ENCODE measurements around the gene ZNF462. TPM values are rescaled to one million over a fixed set of nuclear protein-coding genes. Genes with fewer than 3 reads are reported as not detected.

The ZNF462 gene
- total RNA-seq, 4 donors from 2014 or later: 17.8 to 22.3 (median 21.4) TPM

DNA sequence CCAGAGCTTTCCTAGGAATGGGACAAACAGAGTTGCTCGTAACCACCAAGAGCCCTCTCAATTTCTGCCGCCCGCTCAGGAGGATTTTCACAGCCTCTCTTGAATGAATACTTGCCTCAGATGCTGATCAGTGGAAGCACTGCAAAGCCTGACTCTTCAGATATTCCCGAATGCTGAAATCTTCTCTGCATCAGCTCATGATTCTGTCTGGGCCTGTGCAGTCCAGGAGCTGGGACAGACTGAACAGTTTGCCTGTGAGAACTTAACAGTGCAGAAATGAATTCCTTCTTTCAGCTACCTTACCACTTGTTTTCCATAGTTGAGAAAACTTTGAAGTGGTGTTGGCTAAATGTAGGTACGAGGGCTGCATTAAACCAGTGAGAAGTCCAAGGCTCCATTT, 17.1 kb downstream of the ZNF462 start:
- no peak overlapping the region for H3K4me3 ChIP-seq
- H3K4me1 ChIP-seq: peaks cover 7 to 95% (median 36%) of the 10 kb centered on the region in 3 donors

DNA sequence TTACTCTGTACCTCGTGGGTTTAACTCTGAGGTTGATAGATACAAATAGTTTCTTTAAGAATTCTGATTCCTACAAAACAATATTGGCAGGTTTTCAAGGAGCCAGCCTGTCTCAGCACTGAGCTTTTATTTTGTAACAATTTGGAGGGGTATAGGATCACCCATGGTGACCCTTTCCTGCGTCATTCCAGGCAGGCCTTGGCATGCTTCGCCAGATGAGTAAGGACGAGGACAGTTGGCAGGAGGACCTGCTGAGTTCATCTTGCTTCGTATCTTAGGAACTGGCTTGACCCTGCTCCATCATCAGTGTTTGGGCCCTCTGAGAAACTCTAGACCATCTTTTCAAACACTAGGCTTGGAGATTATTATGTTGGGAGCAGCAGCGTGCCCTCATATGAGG, 17.9 kb downstream of the ZNF462 start:
- H3K4me1 ChIP-seq: peaks cover 7 to 95% (median 40%) of the 10 kb centered on the region in 3 donors

More for the DNA sequence above, 17.1 kb downstream of the ZNF462 start:
- H3K27me3 ChIP-seq: no peaks in the 10 kb centered on the region
- WGBS, 2 donors: 62 to 63% methylated on average over 5 of the region's 5 CpGs
- no peaks in the 10 kb centered on the region for H3K9me3 ChIP-seq
- no peak for TF ChIP-seq POLR2A (IDR thresholded peaks at IDR 0.05)
- TF ChIP-seq, protein P1, sequence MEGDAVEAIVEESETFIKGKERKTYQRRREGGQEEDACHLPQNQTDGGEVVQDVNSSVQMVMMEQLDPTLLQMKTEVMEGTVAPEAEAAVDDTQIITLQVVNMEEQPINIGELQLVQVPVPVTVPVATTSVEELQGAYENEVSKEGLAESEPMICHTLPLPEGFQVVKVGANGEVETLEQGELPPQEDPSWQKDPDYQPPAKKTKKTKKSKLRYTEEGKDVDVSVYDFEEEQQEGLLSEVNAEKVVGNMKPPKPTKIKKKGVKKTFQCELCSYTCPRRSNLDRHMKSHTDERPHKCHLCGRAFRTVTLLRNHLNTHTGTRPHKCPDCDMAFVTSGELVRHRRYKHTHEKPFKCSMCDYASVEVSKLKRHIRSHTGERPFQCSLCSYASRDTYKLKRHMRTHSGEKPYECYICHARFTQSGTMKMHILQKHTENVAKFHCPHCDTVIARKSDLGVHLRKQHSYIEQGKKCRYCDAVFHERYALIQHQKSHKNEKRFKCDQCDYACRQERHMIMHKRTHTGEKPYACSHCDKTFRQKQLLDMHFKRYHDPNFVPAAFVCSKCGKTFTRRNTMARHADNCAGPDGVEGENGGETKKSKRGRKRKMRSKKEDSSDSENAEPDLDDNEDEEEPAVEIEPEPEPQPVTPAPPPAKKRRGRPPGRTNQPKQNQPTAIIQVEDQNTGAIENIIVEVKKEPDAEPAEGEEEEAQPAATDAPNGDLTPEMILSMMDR (IDR thresholded peaks at IDR 0.05): no peak
- H3K27ac ChIP-seq: peak overlapping the region; percentile 8 to 83 (median 74)
- intact Hi-C loops (cut with DNase I): no loop called here
- DNase-seq: no peak
- H3K36me3 ChIP-seq: no peaks in the 10 kb centered on the region

DNA sequence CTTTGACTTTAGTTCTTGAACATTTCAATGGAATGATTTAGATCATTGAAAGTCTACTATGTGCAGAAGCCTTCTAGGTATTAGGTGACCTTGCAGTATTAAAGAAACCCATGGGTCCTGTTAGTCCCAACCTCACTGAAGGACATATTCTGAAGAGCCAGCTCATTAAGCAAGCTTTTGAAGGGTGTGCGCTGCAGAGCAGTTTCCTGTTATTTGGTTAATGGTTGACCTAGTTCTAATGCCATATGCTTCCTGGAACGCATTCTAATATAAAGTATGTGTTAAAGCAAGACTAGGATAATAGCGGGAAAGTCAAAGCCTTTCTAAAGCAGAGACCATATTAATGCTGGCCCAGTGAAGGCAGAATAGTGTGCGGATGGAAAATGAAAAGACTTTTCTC, 20.1 kb downstream of the ZNF462 start:
- Histone ChIP-seq H3K4me1 (peaks cover 7 to 94% (median 43%) of the 10 kb centered on the region in 3 donors), H3K27ac (peak overlapping the region in 1 of 4 donors; percentile 77), H3K9me3 (no peaks in the 10 kb centered on the region), H3K27me3 (no peaks in the 10 kb centered on the region), H3K36me3 (no peaks in the 10 kb centered on the region), H3K4me3 (no peak overlapping the region)
- TF ChIP-seq POLR2A (IDR thresholded peaks at IDR 0.05): no peak
- TF ChIP-seq, protein P1 (IDR thresholded peaks at IDR 0.05): no peak
- DNase-seq: no peak
- 76 to 84% methylated on average over 4 of the region's 4 CpGs for WGBS, 2 donors
- intact Hi-C loops (cut with DNase I): no loop called here

More for the DNA sequence above, 17.9 kb downstream of the ZNF462 start:
- H3K27me3 ChIP-seq: no peaks in the 10 kb centered on the region
- no peak overlapping the region for H3K4me3 ChIP-seq
- no peak for TF ChIP-seq POLR2A (IDR thresholded peaks at IDR 0.05)
- TF ChIP-seq, protein P1 (IDR thresholded peaks at IDR 0.05): no peak
- peak overlapping the region; percentile 8 to 83 (median 74) for H3K27ac ChIP-seq
- H3K9me3 ChIP-seq: no peaks in the 10 kb centered on the region
- no peak for DNase-seq
- intact Hi-C loops (cut with DNase I): no loop called here
- 33 to 48% methylated on average over 3 to 6 of the region's 6 CpGs for WGBS, 2 donors
- no peaks in the 10 kb centered on the region for H3K36me3 ChIP-seq

DNA sequence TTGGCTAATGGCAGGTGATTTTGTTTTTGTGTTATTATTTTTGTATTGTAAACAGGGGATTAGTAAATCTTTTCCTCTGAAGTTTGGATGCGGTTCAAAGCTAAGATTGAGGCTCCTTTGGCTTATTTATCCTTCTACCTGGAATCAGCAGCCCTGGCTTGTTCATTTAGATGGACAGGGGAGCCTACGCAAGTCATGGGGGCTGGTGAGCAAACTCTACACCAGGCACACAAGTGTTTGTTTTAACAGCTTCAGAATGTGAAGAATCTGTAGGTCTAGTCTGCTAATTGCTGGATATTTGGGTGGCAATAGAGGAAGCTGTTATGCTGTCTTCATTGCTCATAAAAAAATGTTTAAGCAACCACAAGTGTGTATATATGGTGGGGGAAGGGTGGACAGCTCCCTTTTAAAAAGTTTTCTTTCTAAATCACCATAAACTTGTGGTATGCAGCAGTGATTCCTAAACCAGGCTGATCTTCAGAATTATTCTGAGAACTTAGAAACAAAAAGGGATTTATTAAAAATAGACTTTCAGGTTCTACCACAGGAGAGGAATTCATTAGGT, 20.7 kb downstream of the ZNF462 start:
- no peak for DNase-seq

DNA sequence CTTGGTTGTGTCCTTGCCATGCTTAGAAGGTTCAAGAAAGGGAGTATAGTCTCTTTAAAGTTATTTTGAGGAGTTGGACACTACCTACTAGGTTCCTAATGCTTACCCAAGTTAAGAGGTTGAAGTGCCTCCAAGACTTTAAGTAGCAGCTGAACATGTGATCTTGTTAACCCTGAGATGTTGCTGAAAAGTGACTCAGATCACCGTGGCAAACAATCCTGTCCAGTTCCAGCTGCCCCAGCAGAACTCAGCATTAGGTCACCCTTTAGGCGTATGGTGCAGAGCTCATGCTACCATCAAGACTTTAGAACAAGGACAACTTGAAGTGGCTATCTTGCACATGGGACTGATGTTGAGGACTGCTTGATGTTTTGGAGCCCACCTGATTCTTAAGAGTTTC, 22.5 kb downstream of the ZNF462 start:
- intact Hi-C loops (cut with DNase I): no loop called here
- H3K36me3 ChIP-seq: no peaks in the 10 kb centered on the region
- H3K27me3 ChIP-seq: no peaks in the 10 kb centered on the region
- 33 to 63% methylated on average over 2 of the region's 2 CpGs for WGBS, 2 donors
- TF ChIP-seq, protein P1 (IDR thresholded peaks at IDR 0.05): no peak
- no peak for TF ChIP-seq POLR2A (IDR thresholded peaks at IDR 0.05)
- peaks cover 0 to 94% (median 30%) of the 10 kb centered on the region in 3 donors for H3K4me1 ChIP-seq
- no peaks in the 10 kb centered on the region for H3K9me3 ChIP-seq
- DNase-seq: no peak
- H3K4me3 ChIP-seq: no peak overlapping the region
- peak overlapping the region; percentile 45 to 77 (median 70) for H3K27ac ChIP-seq

More for the DNA sequence above, 20.7 kb downstream of the ZNF462 start:
- no peak for TF ChIP-seq POLR2A (IDR thresholded peaks at IDR 0.05)
- TF ChIP-seq, protein P1 (IDR thresholded peaks at IDR 0.05): no peak
- 88 to 100% methylated on average over 1 to 2 of the region's 2 CpGs for WGBS, 2 donors
- Histone ChIP-seq H3K4me3 (no peak overlapping the region), H3K27ac (peak overlapping the region in 2 of 4 donors; percentile 31 to 77), H3K36me3 (no peaks in the 10 kb centered on the region), H3K9me3 (no peaks in the 10 kb centered on the region), H3K27me3 (no peaks in the 10 kb centered on the region), H3K4me1 (peaks cover 3 to 94% (median 41%) of the 10 kb centered on the region in 3 donors)
- intact Hi-C loops (cut with DNase I): no loop called here
